Transverse colon (tissue), 4 donors: Measurements from ENCODE around the gene DEGS2. TPM values are rescaled to one million over a fixed set of nuclear protein-coding genes. Genes with fewer than 3 reads are reported as not detected.

Experiments
- DNase-seq: peaks from one replicate; pipeline ENCODE4 v3.0.0-alpha.2; 2019
- H3K27ac ChIP-seq, 4 donors: fragments of 200-600 bp; sonication (generic); 2 replicates each; pipeline ENCODE4 v1.5.1; 2016 to 2018; ENCODE audit warnings: inconsistent platforms in 4 of 4
- H3K27me3 ChIP-seq: fragments of 200-600 bp; sonication (generic); 2 replicates; pipeline ENCODE4 v1.5.1; 2017; ENCODE audit warnings: inconsistent platforms
- H3K36me3 ChIP-seq, 4 donors: fragments of 200-600 bp; sonication (generic); 2 replicates each; pipeline ENCODE4 v1.5.1; 2017 to 2019; ENCODE audit warnings: inconsistent platforms in 4 of 4
- H3K4me1 ChIP-seq, 4 donors: fragments of 200-600 bp; sonication (generic); 2 replicates each; pipeline ENCODE4 v1.5.1; 2017 to 2020; ENCODE audit warnings: inconsistent platforms in 4 of 4
- H3K4me3 ChIP-seq, 4 donors: fragments of 200-600 bp; sonication (generic); 1 replicate in 1 of 4; 2 replicates in 3 of 4; pipeline versions ENCODE4 v1.5.1 to v1.6.1; 2017 to 2019; ENCODE audit warnings: inconsistent platforms in 4 of 4
- H3K9me3 ChIP-seq, 2 donors: fragments of 200-600 bp; sonication (generic); 2 replicates each; pipeline ENCODE4 v1.5.1; 2017 to 2019; ENCODE audit warnings: inconsistent platforms in 2 of 2
- EP300 ChIP-seq: sonication (generic); formaldehyde crosslinking; IDR thresholded peaks from one replicate; pipeline ENCODE4 v1.6.1; 2017; ENCODE audit warnings: antibody characterized with exemption, low read depth
- POLR2A ChIP-seq: fragments of 450-650 bp; IDR thresholded peaks from one replicate; pipeline ENCODE4 v1.6.1; 2016; ENCODE audit warnings: antibody characterized with exemption, mild to moderate bottlenecking, moderate library complexity
- POLR2AphosphoS5 ChIP-seq, 3 donors: sonication (generic); formaldehyde crosslinking; IDR thresholded peaks; one replicate each; pipeline ENCODE4 v1.6.1; 2016; ENCODE audit warnings: antibody characterized with exemption in 3 of 3
- WGBS, 2 donors: methylation state at CpG; one replicate each; pipeline ENCODE4 v1.1.5; 2018; ENCODE audit warnings: low coverage in 1 of 2; 5-methylcytosine and 5-hydroxymethylcytosine counted together
- in situ Hi-C, 4 donors: fragments of 200-750 bp; cut with MboI; loops; one replicate each; pipeline versions ENCODE4 v1.15.0 to v1.15.1; 2017; ENCODE audit warnings: low sequenced_read_pairs in 3 of 4, low pct_ligation_motif_present in 1 of 4, low pct_unique_long_range_greater_than_20kb in 1 of 4
- intact Hi-C: fragments of 100-400 bp; cut with DNase I; formaldehyde crosslinking; loops from one replicate; pipeline ENCODE4 v1.15.1; 2023; ENCODE audit warnings: low total_unique reads
- total RNA-seq, 4 donors: library from RNA; depleted of rRNA; stranded (reverse); fragments of >200 nt; gene quantifications; one replicate each; pipeline ENCODE4 v1.1.0, GENCODE V29; 2016
- TF ChIP-seq, protein P1 (sequence below), 5 experiments: fragments of 200-600 bp in 3 of 5; fragments of 450-650 bp in 2 of 5; sonication (generic) in 3 of 5; IDR thresholded peaks; 1 replicate in 2 of 5; 2 replicates in 3 of 5; pipeline ENCODE4 v1.5.1; 2016 to 2017; ENCODE audit warnings: antibody characterized with exemption in 5 of 5, inconsistent platforms in 3 of 5, mild to moderate bottlenecking in 2 of 5, moderate library complexity in 1 of 5

Gene DEGS2
- total RNA-seq, 4 donors from 2014 or later, result 4.9 to 33.2 (median 23.7) TPM

DNA sequence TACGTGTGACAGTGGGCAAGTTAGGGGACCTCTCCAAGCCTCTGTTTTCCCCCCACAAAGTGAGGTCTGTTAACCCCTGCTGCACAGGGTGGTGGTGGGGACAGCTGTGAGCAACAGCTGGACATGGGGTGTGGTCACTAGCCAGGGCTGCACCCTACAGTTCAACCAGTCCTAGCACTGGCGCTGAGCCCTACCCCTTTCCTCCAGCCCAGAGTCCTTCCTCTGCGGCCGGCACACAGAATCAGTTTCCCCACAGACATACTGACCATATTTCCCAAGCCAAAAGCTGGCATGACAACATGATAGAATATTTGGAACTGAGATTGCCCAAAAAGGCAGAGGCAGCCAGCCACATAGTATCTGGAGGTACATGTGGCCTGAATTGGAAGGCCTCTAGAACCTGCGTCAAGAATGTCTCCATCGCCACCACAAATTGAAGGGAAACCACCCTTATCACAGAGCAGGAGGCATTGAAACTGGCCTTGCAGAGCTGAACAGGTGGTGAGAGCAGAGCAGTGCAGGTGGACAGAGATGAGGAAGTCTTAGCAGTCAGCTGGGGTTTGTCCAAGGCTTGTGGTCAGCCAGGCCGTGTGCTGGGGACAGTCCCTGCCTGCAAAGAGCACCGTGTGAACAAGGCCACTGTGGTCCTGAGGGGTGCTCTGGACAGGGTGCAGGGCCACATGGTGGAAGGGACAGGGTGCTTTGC lies 21.2 kb downstream of the DEGS2 start:
- in situ Hi-C loops, result no loop called here
- peak overlapping the region in 1 of 4 donors; percentile 25 for H3K27ac ChIP-seq
- H3K36me3 ChIP-seq, result no peaks in the 10 kb centered on the region
- no peak overlapping the region for H3K4me3 ChIP-seq
- intact Hi-C loops, result no loop called here
- TF ChIP-seq, protein P1, sequence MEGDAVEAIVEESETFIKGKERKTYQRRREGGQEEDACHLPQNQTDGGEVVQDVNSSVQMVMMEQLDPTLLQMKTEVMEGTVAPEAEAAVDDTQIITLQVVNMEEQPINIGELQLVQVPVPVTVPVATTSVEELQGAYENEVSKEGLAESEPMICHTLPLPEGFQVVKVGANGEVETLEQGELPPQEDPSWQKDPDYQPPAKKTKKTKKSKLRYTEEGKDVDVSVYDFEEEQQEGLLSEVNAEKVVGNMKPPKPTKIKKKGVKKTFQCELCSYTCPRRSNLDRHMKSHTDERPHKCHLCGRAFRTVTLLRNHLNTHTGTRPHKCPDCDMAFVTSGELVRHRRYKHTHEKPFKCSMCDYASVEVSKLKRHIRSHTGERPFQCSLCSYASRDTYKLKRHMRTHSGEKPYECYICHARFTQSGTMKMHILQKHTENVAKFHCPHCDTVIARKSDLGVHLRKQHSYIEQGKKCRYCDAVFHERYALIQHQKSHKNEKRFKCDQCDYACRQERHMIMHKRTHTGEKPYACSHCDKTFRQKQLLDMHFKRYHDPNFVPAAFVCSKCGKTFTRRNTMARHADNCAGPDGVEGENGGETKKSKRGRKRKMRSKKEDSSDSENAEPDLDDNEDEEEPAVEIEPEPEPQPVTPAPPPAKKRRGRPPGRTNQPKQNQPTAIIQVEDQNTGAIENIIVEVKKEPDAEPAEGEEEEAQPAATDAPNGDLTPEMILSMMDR (IDR thresholded peaks at IDR 0.05), result no peak
- peaks cover 3 to 35% (median 24%) of the 10 kb centered on the region in 4 donors for H3K4me1 ChIP-seq
- peak; percentile 58 for DNase-seq
- 60 to 68% methylated on average over 2 to 8 of the region's 8 CpGs for WGBS, 2 donors
- H3K27me3 ChIP-seq, result no peaks in the 10 kb centered on the region
- no peaks in the 10 kb centered on the region for H3K9me3 ChIP-seq

DNA sequence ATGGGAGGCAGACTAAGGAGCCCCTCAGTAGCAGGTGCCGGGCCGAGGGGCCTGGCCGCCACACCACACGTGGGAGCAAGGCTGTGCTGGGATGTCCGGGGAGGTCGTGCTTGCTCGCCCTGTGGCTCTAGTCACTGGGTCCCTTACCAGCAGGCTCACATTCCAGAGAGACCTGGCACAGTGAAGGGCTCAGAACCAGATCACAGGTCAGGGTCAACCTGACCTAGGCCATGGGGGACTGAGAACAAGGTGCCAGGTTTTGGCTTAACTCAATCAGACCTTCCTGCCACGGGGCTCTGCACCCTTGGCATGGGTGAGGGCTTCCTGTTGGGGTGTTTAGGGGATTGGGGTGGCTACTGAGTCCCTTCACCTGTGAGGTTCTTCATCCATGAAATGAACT lies 22.3 kb downstream of the DEGS2 start:
- Histone ChIP-seq H3K27me3 (no peaks in the 10 kb centered on the region), H3K4me3 (no peak overlapping the region), H3K4me1 (peaks cover 0 to 24% (median 13%) of the 10 kb centered on the region in 4 donors), H3K27ac (no peak overlapping the region), H3K9me3 (no peaks in the 10 kb centered on the region), H3K36me3 (no peaks in the 10 kb centered on the region)
- DNase-seq, result no peak
- in situ Hi-C loops, result no loop called here
- TF ChIP-seq, protein P1 (IDR thresholded peaks at IDR 0.05), result no peak
- TF ChIP-seq EP300 (no peak), POLR2A (no peak), POLR2AphosphoS5 (IDR thresholded peaks at IDR 0.05) (no peak)
- 80% methylated on average over 7 of the region's 8 CpGs; no CpG with 5 or more reads in 1 of the 2 donors for WGBS, 2 donors
- intact Hi-C loops, result no loop called here

DNA sequence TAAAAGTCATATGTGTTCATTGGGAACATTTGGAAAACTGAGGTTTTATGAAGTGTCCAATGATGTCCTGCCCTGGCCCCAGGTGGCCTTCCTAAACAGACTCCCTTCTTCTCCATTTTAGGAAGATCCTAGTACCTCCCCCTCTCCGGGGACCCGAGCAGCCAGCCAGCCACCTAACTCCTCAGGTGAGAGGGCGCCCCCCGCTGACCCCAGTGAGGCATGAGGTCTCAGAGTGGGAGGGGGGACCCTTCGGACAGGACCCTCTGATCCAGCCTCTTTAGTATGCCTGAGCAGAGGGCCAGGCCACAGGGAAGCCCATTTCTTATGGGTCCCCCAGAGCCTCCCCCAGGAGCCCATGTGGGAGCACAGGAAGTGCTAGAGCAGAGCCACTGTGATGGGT lies 23.7 kb downstream of the DEGS2 start:
- intact Hi-C loops, result no loop called here
- no peak overlapping the region for H3K4me3 ChIP-seq
- no peak for TF ChIP-seq POLR2AphosphoS5 (IDR thresholded peaks at IDR 0.05)
- TF ChIP-seq, protein P1 (IDR thresholded peaks at IDR 0.05), result no peak
- no peak for TF ChIP-seq EP300
- TF ChIP-seq POLR2A, result no peak
- no peaks in the 10 kb centered on the region for H3K27me3 ChIP-seq
- no peak for DNase-seq
- H3K27ac ChIP-seq, result no peak overlapping the region
- WGBS, 2 donors, result 87% methylated on average over 5 of the region's 5 CpGs; no CpG with 5 or more reads in 1 of the 2 donors
- H3K4me1 ChIP-seq, result peaks cover 0 to 11% (median 7%) of the 10 kb centered on the region in 4 donors
- no peaks in the 10 kb centered on the region for H3K9me3 ChIP-seq
- in situ Hi-C loops, result no loop called here
- no peaks in the 10 kb centered on the region for H3K36me3 ChIP-seq

DNA sequence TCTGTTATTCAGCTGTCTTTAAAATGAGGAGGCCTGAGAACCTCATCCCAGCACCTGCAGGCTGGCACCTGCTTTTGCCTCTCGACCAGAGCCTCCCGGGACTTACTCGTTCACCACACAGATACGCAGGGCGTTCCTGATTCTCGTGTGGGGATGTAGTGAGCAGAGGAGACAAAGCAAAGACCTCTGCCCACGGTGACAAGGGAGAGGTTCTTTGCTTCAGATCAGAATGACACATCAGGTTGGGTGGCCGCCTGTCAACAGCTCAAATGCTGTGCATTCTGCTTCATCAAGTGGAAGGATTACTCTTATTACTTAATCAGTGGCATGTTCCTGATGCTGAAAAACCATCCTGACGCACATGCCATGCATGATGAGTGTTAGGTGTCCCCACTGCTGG lies 24.4 kb downstream of the DEGS2 start:
- Histone ChIP-seq H3K27ac (no peak overlapping the region), H3K4me1 (peaks cover 0 to 13% (median 3%) of the 10 kb centered on the region in 4 donors), H3K27me3 (no peaks in the 10 kb centered on the region), H3K9me3 (no peaks in the 10 kb centered on the region), H3K4me3 (no peak overlapping the region), H3K36me3 (no peaks in the 10 kb centered on the region)
- in situ Hi-C loops, result no loop called here
- no peak for DNase-seq
- TF ChIP-seq EP300 (no peak), POLR2AphosphoS5 (IDR thresholded peaks at IDR 0.05) (no peak), POLR2A (no peak)
- TF ChIP-seq, protein P1 (IDR thresholded peaks at IDR 0.05), result no peak
- 95% methylated on average over 9 of the region's 9 CpGs; no CpG with 5 or more reads in 1 of the 2 donors for WGBS, 2 donors
- intact Hi-C loops, result no loop called here
